ENCODE data around the gene FAM111B.

The FAM111B gene

GRCh38 chr11:59154610-59155009 is 47.6 kb downstream of the FAM111B start:
- no peak for DNase-seq (ENCODE audit: low spot score)

GRCh38 chr11:59157433-59157832 is 50.4 kb downstream of the FAM111B start:
- no peak for DNase-seq (ENCODE audit: low spot score)

- peak; percentile 80 for DNase-seq (ENCODE audit: low spot score)
Observed at GRCh38 chr11:59158206-59159068, 51.4 kb downstream of the FAM111B start.

GRCh38 chr11:59164028-59164427 is 57.0 kb downstream of the FAM111B start:
- DNase-seq (ENCODE audit: low spot score) = no peak

GRCh38 chr11:59171508-59172322 is 64.7 kb downstream of the FAM111B start, which contains the start of gene DTX4:
Gene DTX4 (plus strand): TSS chr11:59172132. CDS start chr11:59172596, 464 bp downstream.
- peak; percentile 92 for DNase-seq (ENCODE audit: low spot score)

- no peak for DNase-seq (ENCODE audit: low spot score)
Observed at GRCh38 chr11:59172345-59173079, 65.5 kb downstream of the FAM111B start.

- DNase-seq (ENCODE audit: low spot score) = no peak
Observed at GRCh38 chr11:59173080-59173963, 66.3 kb downstream of the FAM111B start.

GRCh38 chr11:59173964-59174663 is 67.1 kb downstream of the FAM111B start:
- DNase-seq (ENCODE audit: low spot score) = no peak

- no peak for DNase-seq (ENCODE audit: low spot score)
Observed at GRCh38 chr11:59174664-59175033, 67.6 kb downstream of the FAM111B start.

- no peak for DNase-seq (ENCODE audit: low spot score)
Observed at GRCh38 chr11:59175091-59175501, 68.1 kb downstream of the FAM111B start.

GRCh38 chr11:59176330-59176729 is 69.3 kb downstream of the FAM111B start:
- DNase-seq (ENCODE audit: low spot score) = no peak
